Urothelium cell line (cell line): ENCODE results near the gene IL36B.

Experiments used
- DNase-seq: peaks from one replicate; pipeline ENCODE4 v3.0.0; 2011; ENCODE audit warnings: low spot score, mixed read lengths
- FAIRE-seq: peaks from 2 replicates; lab custom pipeline; 2011; peaks lifted over from hg19 to GRCh38; lab: Jason Lieb, UNC

Gene IL36B

DNA sequence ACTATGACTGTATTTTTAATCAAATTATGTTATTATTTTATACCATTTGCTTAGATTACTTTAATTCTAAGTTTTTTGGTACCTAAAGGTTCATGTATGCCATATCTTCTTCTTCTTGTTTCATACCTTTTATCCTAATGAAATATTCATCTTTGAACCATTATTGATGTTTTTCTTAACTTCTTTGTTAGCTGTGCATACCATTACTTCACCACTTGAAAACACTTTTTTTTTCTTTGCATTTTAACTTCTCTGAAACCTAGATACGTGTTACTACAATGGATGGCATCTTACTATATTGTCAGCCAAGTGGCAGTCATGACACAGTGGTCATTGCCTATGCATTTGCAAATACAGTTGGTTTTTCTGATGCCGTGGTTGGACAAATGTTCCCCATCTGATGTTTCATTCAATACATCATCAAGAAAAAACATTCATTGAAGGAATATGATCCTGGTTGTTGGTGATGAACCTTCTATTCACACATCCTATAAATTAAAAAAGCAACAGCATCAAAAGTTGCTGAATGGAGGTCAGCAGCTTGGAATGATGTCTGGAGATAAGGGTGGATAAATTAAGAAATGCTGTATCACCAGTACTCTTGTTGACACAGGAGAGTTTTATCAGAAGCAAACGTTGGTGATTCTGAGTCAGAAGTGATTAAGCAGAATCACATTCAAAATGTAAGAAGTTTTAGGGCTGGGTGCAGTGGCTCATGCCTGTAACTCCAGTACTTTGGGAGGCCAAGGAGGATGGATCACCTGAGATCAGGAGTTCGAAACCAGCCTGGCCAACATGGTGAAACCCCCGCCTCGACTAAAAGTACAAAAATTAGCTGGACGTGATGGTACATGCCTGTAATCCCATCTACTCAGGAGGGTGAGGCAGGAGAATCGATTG lies 40.0 kb downstream of the IL36B start:
- FAIRE-seq (peak; percentile 13), DNase-seq (no peak)

DNA sequence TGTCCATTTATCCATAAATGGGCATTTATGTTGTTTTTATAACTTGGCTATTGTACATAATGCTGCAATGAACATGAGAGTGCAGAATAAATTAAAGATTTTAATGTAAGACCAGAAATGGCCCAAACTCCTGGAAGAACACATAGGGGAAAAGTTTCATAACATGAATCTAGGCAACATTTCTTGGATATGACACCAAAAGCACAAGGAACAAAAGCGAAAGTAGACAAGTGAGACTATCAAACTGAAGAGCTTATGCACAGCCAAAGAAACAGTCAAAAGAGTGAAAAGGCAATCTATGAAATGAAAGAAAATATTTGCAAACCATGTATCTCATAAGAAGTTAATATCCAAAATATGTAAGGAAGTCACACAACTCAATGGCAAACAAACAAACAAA lies 41.6 kb downstream of the IL36B start:
- DNase-seq (no peak), FAIRE-seq (no peak)

DNA sequence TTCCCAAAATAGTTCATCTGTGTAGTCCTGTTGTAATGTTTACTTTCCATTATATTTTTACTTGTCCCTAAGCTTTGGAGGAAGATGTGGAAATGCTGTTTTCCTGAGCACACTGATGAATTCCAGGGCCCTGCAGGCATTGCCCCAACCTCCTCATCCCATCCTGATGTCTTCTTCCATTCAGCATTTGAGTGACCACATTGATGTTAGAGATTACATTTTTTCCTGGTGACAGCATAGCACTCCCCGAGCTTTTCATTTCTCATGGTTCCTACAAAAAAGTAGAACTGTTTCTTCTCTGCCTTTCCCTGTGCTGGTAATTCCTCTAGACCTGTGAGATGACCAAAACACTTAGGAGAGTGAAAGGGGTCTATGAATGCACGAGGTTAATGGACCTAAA lies 42.6 kb downstream of the IL36B start:
- no peak for DNase-seq
- FAIRE-seq = no peak

DNA sequence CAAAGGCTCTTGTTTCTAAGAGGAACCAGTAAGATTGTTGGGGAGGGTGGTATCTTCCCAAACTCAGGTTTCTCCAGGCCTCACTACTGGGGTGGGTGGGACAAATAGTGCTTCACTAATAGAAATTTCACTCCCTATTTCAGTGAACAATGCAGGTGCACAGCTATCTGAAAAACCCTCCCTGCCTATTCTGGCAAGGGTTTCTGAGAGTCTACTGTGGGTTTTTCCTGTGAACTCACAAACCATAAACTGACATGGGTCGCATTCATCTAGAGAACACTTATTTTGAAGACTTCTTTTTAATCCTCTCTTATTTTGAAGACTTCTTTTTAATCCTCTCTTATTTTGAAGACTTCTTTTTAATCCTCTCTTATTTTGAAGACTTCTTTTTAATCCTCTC lies 43.0 kb downstream of the IL36B start:
- no peak for FAIRE-seq
- DNase-seq = no peak

DNA sequence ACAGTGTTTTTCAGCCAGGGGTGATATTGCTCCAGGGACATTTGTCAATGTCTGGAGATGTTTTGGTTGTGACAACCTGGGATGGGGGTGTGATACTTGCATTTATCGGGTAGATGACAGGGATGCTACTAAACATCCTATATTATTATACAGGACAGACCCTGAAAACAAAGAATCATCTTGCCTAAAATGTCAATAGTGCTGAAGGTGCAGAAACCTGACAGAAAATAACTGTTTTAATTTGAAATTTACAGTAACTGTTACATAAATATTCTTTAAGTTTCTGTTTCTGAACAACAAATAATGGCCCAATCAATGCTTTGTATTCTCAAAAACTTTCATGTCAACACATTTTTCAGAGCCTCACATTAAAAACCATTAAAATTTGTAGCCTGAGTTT lies 45.4 kb downstream of the IL36B start:
- FAIRE-seq = no peak

DNA sequence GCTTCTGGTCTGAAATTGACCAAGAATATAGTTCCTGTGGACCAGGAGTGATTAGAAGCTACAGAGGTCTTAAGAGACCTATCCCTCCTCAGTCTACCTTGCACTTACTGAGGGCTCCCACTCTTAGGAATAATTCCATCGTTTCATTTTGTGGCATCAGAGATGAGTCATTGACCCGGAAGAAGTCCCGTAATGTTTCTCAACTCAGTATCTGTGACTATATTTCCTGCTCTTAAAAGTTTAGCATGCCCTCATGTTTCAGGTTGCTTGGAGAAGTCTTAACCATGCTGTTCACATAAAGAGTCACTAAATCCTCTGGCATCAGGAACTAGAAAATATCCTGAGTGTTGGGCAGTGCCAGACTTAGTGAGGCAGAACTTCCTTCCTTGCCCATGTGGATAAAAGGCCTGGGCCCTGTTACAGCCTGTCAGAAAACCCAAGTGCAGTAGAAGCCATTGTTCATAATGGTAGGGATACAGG lies 47.6 kb downstream of the IL36B start, which contains the start of gene IL36A:
TSS of gene IL36A (plus strand) at position 430 of the 480 bp plus-strand sequence. CDS start 413 bp downstream, outside the sequence.
- FAIRE-seq (no peak), DNase-seq (no peak)

More for the DNA sequence above, 45.4 kb downstream of the IL36B start:
- DNase-seq = no peak

DNA sequence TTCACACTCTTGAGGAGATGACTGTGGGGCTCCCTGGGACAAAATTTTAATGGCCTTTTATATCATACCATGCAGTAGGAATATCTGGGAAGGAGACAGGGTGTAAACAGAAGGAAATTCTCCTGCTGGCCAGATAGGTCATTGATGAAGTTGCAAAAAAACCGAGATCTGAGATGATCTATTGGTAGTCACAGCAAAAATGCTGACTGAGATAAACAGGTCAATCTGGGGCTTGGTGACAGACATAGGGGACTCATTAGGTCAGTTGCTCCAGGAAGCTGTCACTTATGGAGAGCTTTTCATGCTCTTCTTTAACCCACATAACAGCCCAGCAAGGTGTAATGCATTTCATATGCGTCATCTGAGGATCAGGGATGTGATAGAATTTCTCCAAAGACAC lies 50.0 kb downstream of the IL36B start:
- FAIRE-seq (no peak), DNase-seq (no peak)

DNA sequence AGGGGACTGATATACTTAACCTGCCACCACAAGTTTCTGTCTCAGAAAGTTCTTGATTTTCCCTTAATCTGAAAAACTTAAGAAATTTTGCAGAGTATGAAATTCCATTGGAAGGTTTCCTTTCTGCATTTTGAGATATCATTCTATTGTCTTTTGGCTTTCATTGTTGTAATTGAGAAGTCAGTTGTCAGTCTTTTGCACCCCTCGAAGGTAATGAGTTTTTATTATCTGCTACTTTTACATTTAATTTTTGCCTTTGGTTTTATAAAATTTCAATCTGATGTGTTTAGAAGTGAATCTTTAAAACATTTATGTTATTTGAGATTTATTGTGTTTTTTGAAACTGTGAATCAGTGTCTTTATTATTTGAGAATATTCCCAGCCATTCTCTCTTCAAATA lies 52.2 kb downstream of the IL36B start:
- no peak for FAIRE-seq
- DNase-seq = no peak

DNA sequence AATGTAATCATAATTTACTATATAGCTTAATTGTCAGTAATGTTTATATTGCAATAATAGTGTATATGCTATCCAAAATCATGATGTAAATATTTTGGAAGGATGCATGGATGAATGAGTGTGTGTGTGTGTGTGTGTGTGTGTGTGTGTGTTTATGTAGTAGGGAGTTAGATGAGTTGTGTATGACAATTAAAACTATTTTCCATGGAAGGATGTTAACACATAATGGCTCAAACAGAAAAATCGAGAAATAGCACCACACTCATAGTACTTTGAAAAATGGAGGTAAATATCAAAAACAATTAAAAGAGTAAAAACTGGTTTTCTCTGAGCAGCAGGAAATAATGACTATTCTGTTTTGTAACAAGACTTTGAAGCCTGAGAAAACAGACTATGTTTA lies 55.5 kb downstream of the IL36B start:
- DNase-seq (no peak), FAIRE-seq (no peak)

DNA sequence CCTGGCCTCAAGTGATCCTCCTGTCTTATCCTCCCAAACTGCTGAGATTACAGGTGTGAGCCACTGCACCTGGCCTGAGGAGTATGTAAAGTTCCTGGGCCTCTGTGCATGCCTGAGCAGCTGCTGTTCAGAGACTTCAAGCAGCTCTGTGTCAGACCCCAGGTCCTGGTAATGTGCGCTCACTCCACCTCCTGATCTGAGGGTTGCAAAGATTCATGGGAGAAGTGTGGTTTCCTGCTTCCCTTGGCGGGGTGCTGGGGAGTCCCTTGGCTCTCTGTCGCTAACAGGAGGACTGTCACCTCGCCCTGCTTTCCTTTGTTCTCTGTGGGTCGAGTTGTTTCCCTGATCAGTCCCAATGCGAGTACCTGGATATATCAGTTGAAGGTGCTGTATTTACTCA lies 56.0 kb downstream of the IL36B start:
- no peak for DNase-seq
- FAIRE-seq = no peak

DNA sequence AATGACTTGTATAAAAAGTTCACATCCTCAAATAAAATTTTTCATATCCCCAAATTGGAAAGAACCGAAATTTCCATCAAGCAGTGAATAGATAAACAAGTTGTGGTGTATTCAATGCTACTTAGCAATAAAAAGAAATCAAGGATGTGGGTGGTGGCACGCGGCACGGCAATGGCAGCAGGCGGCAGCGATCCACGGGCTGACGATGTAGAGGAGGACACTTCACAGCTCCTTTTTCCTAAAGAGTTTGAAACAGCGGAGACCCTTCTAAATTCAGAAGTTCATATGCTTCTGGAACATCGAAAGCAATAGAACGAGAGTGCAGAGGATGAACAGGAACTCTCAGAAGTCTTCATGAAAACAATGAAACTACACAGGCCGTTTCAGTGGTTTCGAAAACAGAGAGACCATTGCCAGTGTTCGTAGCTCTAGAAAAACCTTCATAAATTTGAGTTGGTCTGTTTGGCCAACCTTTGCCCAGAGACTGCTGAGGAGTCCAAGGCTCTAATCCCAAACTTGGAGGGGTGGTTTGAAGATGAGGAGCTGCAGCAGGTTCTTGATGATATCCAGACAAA lies 57.2 kb downstream of the IL36B start:
- no peak for DNase-seq
- no peak for FAIRE-seq

DNA sequence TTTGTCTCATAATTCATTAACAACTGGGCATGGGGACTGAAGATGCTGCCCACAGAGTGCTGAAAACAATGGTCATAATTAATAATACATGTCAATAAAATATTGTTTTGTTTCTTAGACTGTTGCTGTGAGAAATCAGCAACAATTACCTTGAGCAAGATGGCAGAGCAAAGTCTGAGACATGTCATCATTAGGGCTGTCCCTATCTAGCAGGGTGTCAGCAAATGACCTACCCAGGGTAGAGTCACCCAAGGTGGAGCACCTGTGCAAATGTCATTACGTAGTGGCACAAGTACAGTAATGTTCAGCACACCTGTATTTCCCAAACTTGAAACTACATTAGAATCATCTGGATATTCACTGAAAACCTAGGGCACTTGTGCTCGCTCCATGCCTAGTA lies 58.0 kb downstream of the IL36B start:
- FAIRE-seq (no peak), DNase-seq (no peak)

DNA sequence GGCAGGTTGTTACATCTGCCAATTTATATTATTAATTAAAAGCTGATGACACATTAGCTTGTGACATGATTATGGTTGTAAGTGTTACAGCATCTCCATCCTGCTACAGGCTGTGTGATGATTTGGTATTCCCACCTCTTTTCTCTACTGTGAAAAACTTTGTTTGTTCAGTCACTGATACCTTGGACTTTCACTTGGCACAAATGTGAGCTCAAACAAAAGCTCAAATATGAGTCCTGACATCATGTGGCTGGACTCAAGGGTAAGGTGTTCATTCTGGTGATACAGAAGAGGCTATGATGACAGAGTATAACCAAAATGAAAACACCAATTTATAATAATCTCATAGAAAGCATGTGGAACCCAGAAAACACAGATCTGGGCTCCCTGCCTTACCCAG lies 58.8 kb downstream of the IL36B start:
- DNase-seq = no peak
- FAIRE-seq = no peak

DNA sequence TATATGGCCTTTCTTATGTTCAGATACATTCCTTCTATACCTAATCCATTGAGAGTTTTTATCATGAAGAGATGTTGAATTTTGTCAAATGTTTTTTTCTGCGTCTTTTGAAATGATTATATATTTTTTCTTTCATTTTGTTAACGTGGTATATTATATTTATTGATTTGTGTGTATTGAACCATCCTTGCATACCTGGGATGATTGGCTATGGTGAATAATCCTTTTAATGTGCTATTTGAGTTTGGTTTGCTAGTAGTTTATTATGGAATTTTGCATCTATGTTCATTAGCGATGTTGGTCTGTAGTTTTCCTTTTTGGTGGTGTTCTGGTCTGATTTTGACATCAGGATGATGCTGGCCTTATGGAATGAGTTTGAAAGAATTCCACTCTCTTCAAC lies 63.1 kb downstream of the IL36B start:
- DNase-seq (no peak), FAIRE-seq (no peak)

DNA sequence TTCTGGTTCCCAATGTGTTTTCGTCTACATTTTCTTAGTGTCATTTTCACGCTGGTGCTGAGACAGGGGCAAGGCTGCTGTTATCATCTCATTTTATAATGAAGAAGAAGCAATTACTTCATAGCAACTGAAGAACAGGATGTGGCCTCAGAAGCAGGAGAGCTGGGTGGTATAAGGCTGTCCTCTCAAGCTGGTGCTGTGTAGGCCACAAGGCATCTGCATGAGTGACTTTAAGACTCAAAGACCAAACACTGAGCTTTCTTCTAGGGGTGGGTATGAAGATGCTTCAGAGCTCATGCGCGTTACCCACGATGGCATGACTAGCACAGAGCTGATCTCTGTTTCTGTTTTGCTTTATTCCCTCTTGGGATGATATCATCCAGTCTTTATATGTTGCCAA lies 67.6 kb downstream of the IL36B start:
- DNase-seq = no peak
- no peak for FAIRE-seq

DNA sequence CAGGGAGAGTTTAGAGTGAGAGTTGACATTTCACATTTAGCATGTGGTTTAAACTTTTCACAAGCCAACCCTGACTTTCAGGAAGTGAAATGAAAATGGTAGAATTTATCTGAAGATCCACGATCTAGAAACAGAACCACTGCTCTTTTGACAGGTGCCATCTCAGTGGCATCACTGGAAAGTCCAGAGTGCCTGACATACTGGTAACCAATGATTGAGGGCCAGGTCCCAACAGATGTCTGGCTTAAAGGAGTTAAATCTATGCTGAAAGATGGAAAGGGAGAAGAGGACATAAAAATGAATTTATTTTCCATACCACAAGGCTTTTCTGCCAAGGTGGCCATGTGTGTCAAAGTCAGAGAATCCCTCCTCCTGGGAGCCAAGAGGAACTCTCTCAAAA lies 72.1 kb downstream of the IL36B start:
- no peak for FAIRE-seq
- no peak for DNase-seq

DNA sequence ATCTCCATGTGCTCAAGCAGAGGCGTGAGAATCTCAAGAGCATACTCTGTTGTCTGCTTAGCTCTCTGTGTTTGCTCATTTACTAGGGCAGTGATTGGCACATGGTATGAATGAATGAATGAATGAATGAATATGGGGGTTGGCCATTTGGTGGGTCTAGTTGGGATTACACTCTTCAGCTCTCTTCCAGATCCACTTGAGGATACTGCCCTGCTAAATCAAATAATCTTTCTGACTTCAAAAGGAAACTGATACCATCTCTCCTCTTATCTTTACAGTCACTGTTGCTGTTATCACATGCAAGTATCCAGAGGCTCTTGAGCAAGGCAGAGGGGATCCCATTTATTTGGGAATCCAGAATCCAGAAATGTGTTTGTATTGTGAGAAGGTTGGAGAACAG lies 72.9 kb downstream of the IL36B start:
- peak; percentile 37 for FAIRE-seq
- DNase-seq = no peak

DNA sequence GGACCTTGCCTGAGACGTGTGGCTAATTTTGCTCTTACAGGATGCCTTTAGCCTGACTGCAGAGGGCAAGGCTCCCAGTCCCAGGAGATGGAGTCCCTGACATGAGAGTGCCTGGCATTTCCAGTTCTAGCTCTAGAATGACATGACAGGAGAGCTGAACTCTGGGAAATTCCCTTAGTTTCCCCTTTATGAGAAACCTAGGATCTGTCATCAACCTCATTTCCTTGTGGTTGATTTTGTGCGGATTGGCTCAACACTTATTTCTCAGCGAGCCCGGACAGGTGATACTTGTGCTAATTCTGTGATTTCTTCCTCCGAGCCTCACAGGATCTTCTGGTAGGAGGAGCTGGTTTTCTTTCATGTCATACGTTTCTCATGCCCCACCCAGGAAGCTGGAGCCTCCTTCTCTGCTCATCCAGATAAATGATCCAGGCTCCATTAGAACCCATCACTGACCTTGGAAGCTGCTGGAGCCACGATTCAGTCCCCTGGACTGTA lies 75.1 kb downstream of the IL36B start, which contains the start of gene IL36G:
TSS of gene IL36G (plus strand) at position 448 of the 498 bp plus-strand sequence. CDS start 633 bp downstream, outside the sequence.
- FAIRE-seq = no peak
- no peak for DNase-seq
